Esophagus (tissue), 2 donors: ENCODE data around the gene XPC. TPM values are rescaled to one million over a fixed set of nuclear protein-coding genes. Genes with fewer than 3 reads are reported as not detected.

Experiments
- H3K27ac ChIP-seq, 2 donors: one replicate each; pipeline ENCODE4 v1.5.1; 2013; ENCODE audit warnings: low read depth in 2 of 2, mild to moderate bottlenecking in 2 of 2, inconsistent platforms in 1 of 2, low read length in 1 of 2, moderate library complexity in 1 of 2
- H3K27me3 ChIP-seq, 2 donors: one replicate each; pipeline ENCODE4 v1.6.1; 2013; ENCODE audit warnings: low read length in 2 of 2, control low read depth in 1 of 2, mild to moderate bottlenecking in 1 of 2; ENCODE audit not compliant: insufficient read depth in 2 of 2, control insufficient read depth in 1 of 2
- H3K36me3 ChIP-seq, 2 donors: one replicate each; pipeline ENCODE4 v1.6.1; 2013; ENCODE audit warnings: low read length in 1 of 2; ENCODE audit not compliant: control insufficient read depth in 2 of 2, insufficient read depth in 2 of 2
- H3K4me1 ChIP-seq, 2 donors: one replicate each; pipeline ENCODE4 v1.6.1; 2013; ENCODE audit warnings: low read length in 1 of 2; ENCODE audit not compliant: control insufficient read depth in 2 of 2, insufficient read depth in 2 of 2
- H3K4me3 ChIP-seq, 2 donors: one replicate each; pipeline ENCODE4 v1.5.1; 2013; ENCODE audit warnings: low read length in 2 of 2, mild to moderate bottlenecking in 2 of 2, low read depth in 1 of 2, moderate library complexity in 1 of 2
- H3K9me3 ChIP-seq, 2 donors: one replicate each; pipeline ENCODE4 v1.6.1; 2013; ENCODE audit warnings: mild to moderate bottlenecking in 2 of 2, low read depth in 1 of 2, low read length in 1 of 2, moderate library complexity in 1 of 2; ENCODE audit not compliant: control insufficient read depth in 2 of 2, insufficient read depth in 1 of 2
- WGBS, 2 donors: extraction: QIAGEN DNeasy Blood & Tissue Kit; methylation state at CpG; one replicate each; pipeline ENCODE4 v1.1.7; 2013; 5-methylcytosine and 5-hydroxymethylcytosine counted together
- polyA plus RNA-seq, 2 donors: library from polyadenylated mRNA; stranded (reverse); fragments of 200-250 nt; gene quantifications; one replicate each; pipeline ENCODE4 v1.2.3, GENCODE V29; 2013
- donor health status: healthy with polysubstance abuse.
- donor health status: Bipolar disorder and iron deficiency.

The XPC gene
- polyA plus RNA-seq, 2 donors, result 12.1 to 12.6 TPM

GRCh38 chr3:14097616-14098391, 80.6 kb downstream of the XPC start:
- no peaks in the 10 kb centered on the region for H3K36me3 ChIP-seq
- H3K27me3 ChIP-seq, result no peaks in the 10 kb centered on the region
- no peak overlapping the region for H3K27ac ChIP-seq
- peaks cover 0 to 2% of the 10 kb centered on the region in 2 donors for H3K9me3 ChIP-seq
- no peaks in the 10 kb centered on the region for H3K4me1 ChIP-seq
- H3K4me3 ChIP-seq, result no peak overlapping the region
- 92 to 93% methylated on average over 5 of the region's 5 CpGs for WGBS, 2 donors

- Histone ChIP-seq H3K4me3 (no peak overlapping the region), H3K27ac (no peak overlapping the region), H3K27me3 (no peaks in the 10 kb centered on the region), H3K4me1 (no peaks in the 10 kb centered on the region), H3K36me3 (no peaks in the 10 kb centered on the region), H3K9me3 (peaks cover 0 to 2% of the 10 kb centered on the region in 2 donors)
- WGBS, 2 donors, result 90 to 91% methylated on average over 3 of the region's 3 CpGs
These were observed 81.7 kb downstream of the XPC start for GRCh38 chr3:14096742-14097141.

Other genes with a start within 250 kb of the XPC start
- 10 to 100 TPM in 1 of 2 donors, 1 to 10 TPM in 1; 6.5 to 14.9 TPM for gene CHCHD4, start 53.7 kb downstream of the XPC start, polyA plus RNA-seq
- gene TMEM43, start 53.5 kb downstream of the XPC start, polyA plus RNA-seq, result 10 to 100 TPM; 41.4 to 45.6 TPM
- 10 to 100 TPM in 1 of 2 donors, 1 to 10 TPM in 1; 5.3 to 10.8 TPM for gene LSM3, start 216 bp upstream of the XPC start, polyA plus RNA-seq
- gene SLC6A6, start 224.0 kb upstream of the XPC start, polyA plus RNA-seq, result 1 to 10 TPM; 2.5 to 3.8 TPM